ENCODE results near the gene TP53I13. TPM values are rescaled to one million over a fixed set of nuclear protein-coding genes. Genes with fewer than 3 reads are reported as not detected.

The TP53I13 gene
- total and polyA plus RNA-seq, 10 of the 15 experiments (the other 5 are each of a cell fraction or from before 2014, with no cell fraction given): 0.31 to 45.1 (median 19.5) TPM; not detected in 1

DNA sequence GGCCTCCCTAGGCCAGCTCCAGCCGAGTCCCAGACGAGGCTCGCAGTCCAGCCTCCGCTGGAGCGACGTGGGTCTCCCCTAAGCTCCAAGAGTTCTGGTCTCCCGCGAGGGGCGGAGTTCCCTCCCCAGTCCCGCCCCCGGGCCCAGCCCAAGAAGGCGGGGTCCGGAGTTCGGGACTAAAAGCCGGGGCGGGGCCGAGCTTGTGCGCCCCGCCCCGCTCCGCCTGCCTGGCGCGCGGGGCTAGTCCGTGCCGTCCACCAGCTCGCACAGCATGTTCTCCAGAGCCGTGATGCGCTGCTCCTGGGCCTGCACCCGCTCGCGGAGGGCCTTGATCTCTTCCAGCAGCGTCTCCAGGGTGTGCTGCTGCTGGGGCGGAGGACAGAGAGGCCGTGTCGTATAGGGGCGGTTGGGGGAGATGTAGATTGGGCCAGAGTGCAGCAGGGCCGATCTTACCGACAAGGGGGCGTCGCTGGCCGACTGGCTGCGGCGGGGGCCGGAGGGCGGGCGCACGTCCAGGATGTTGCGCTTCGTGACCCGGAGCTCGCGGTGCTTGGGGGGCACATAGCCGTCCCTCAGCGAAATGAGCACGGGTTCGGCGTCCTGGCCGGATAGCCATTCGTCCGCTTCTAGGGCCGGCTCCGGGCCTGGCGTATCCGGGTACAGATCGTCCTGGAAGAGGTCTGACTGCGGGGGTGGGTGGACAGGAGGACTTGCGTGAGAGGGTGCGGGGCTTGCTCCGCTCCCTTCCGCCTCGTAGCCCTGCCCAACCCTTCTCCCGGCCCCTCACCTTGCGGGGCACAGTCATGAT is 47.2 kb downstream of the TP53I13 start (continued):
- TF ChIP-seq CEBPB (IDR thresholded peaks at IDR 0.05; ENCODE audit: borderline replicate concordance in 1 of 2, low read depth in 2 of 2, low read length in 2 of 2): no peak
- TF ChIP-seq RELA (IDR thresholded peaks at IDR 0.05; ENCODE audit: borderline replicate concordance, partially characterized antibody): no peak
- TF ChIP-seq GABPA (IDR thresholded peaks at IDR 0.05; ENCODE audit: low read depth): no peak
- TF ChIP-seq MXI1 (IDR thresholded peaks at IDR 0.05; ENCODE audit: low read depth, low read length): 0 out of 2 replicates have a peak, but pooled peaks have one; percentile 23

DNA sequence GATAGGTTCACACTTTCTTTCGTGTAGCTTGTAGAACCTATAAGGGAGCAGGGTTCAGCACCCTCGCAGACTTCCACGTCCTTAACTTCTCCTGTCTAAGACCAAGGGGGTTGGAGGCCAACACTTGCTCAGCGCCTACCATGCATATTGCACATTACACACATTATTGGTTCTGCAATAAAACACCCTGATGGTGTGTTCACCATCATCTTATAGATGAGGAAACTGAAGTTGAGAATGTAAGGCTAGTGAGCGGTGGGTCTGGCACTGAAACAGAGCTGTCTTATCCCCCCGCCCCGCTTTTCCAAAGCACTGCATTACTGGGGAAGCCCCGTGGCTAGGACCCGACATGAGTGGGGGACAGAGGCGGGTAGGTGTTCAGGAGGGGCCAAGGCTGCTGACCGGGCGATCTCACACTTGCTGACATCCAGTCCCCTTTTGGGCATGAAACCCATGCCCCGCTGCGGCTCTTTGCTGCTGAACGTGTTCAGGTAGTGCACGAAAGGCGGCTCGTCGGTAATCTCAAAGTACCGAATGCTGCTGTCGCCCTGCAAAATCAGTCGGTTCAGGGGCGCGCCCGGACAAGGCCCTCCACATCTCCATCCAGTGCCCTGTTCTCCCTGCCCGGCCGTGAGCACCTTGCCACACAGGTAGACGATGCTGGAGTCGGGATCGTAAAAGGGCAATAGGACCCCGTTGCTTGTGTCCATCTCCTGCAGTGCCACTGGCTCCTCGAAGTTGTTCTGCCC is 48.0 kb downstream of the TP53I13 start:
- H2AFZ ChIP-seq (ENCODE audit: control insufficient read depth, low read depth, low read length): peak overlapping the region; percentile 36
- WGBS (ENCODE audit: insufficient coverage, insufficient replicate concordance, low lambda C conversion rate, missing lambda C conversion rate): 26% methylated on average over 32 of the region's 32 CpGs
- in situ Hi-C loops (cut with MboI): no loop called here

More for the DNA sequence above, 48.0 kb downstream of the TP53I13 start:
- FAIRE-seq (no peak), DNase-seq (ENCODE audit: low read depth, low spot score) (no peak), ATAC-seq (no peak)
- intact Hi-C loops (cut with micrococcal nuclease; ENCODE audit: unreplicated experiment): loop anchor here (10.0 kb wide), 2 partner anchors 82 to 318 kb away; partner anchors contain the start of gene SSH2
- Histone ChIP-seq H3K9ac (ENCODE audit: control insufficient read depth, insufficient read depth, low read length) (no peak overlapping the region), H4K20me1 (ENCODE audit: control insufficient read depth, insufficient read depth) (no peaks in the 10 kb centered on the region; the same call in 1 of the 2 replicates), H3K27me3 (replicated peaks in 1 of 2; ENCODE audit: control insufficient read depth in 2 of 2, insufficient read depth in 2 of 2, low read length in 1 of 2) (peaks cover 4 to 6% of the 10 kb centered on the region in 2 experiments; a peak in 3 of 4 replicates), H3K4me3 (peak overlapping the region; percentile 67; the same call in 1 of the 2 replicates), H3K79me2 (ENCODE audit: control insufficient read depth, insufficient read depth, low read length) (no peaks in the 10 kb centered on the region), H3K9me3 (replicated peaks; ENCODE audit: control insufficient read depth, insufficient read depth, low read length) (no peaks in the 10 kb centered on the region; the same call in 2 of the 3 replicates), H3K27ac (ENCODE audit: control insufficient read depth, insufficient read depth) (no peak overlapping the region), H3K4me1 (ENCODE audit: control insufficient read depth, insufficient read depth, low read length) (peaks cover 38% of the 10 kb centered on the region), H3K4me2 (ENCODE audit: control insufficient read depth, insufficient read depth) (peak overlapping the region; percentile 98), H3K36me3 (ENCODE audit: control insufficient read depth in 2 of 2, insufficient read depth in 2 of 2, low read length in 1 of 2) (no peaks in the 10 kb centered on the region)
- POLR2A ChIA-PET: interaction anchor here (0.7 to 1.9 kb wide), 6 partner anchors 26 to 314 kb away, joined by 3 to 10 read pairs (median 6); partner anchors contain the start of genes GIT1 and SSH2
- no TSS peak for BruUV-seq (replicated peaks)
- TF ChIP-seq IKZF1 (conservative IDR thresholded peaks at IDR 0.05) (no peak), EZH2 (IDR thresholded peaks at IDR 0.05; ENCODE audit: borderline replicate concordance, control insufficient read depth, low read depth, low read length) (0 out of 2 replicates have a peak, but pooled peaks have one; percentile 16), HDGF (IDR thresholded peaks at IDR 0.05) (no peak)
- SMC1A ChIA-PET (ENCODE audit: uncharacterized antibody, unreplicated experiment): interaction anchor here (0.7 to 3.7 kb wide), 19 partner anchors 23 to 471 kb away, joined by 3 to 22 read pairs (median 5); partner anchors contain the start of genes ANKRD13B and SSH2
- RAD21 ChIA-PET (ENCODE audit: unreplicated experiment): interaction anchor here (0.5 to 4.1 kb wide), 24 partner anchors 9 to 477 kb away, joined by 3 to 65 read pairs (median 6); partner anchors contain the start of genes ABHD15, ANKRD13B and SSH2
- CTCF ChIA-PET: interaction anchor here (0.6 to 7.1 kb wide), 61 partner anchors 11 to 489 kb away, joined by 3 to 114 read pairs (median 5); partner anchors contain the start of genes ABHD15, ANKRD13B and SSH2
